Measurements from ENCODE around the gene AQP12B.
"Not testable (repeated sequence)": the region's sequence is repeated elsewhere in the genome, so short reads cannot be mapped to it uniquely, and the experiment has no call there.

Gene AQP12B

DNA sequence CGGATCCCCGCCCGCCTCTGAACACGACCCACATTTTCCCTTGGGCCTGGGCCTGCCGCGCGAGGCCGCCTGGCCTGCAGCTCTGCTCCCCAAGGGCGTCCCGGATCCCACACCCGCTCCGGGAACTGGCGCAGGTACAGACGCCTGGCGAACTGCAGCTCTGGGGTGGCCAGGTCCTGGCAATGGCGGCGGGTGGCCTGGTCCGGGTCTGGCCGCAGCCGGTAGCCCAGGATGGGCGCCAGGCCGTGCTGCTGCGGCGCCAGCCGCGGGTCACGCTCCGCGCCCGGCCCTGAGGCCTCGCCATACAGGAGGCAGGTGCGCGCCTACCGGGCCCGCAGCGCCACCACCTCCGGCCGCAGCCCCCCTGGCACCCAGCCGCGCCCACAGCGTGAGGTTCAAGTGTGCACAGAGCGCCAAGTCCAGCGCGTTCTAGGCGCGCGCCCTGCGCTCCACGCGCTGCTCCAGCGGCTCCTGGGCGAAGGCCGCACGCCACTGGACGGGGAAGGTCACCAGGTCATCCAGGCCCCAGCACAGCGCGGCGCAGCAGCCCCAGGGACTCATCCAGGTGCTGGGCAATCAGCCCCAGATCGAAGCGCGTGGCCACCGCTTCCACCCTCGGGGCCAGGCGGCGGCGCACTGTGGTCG is 18.5 kb upstream of the AQP12B start:
- no peak for DNase-seq (ENCODE audit: low spot score)

- not testable (repeated sequence) for DNase-seq (ENCODE audit: low spot score)
These were observed 17.9 kb upstream of the AQP12B start for GRCh38 chr2:240700616-240701015.

- not testable (repeated sequence) for DNase-seq (ENCODE audit: low spot score)
These were observed 17.1 kb upstream of the AQP12B start for GRCh38 chr2:240699835-240700234.

- DNase-seq (ENCODE audit: low spot score) = not testable (repeated sequence)
These were observed 16.3 kb upstream of the AQP12B start for GRCh38 chr2:240698852-240699561.

- not testable (repeated sequence) for DNase-seq (ENCODE audit: low spot score)
These were observed 13.8 kb upstream of the AQP12B start for GRCh38 chr2:240696469-240696868.

GRCh38 chr2:240695593-240695992 is 12.9 kb upstream of the AQP12B start:
- DNase-seq (ENCODE audit: low spot score) = not testable (repeated sequence)

- not testable (repeated sequence) for DNase-seq (ENCODE audit: low spot score)
These were observed 11.6 kb upstream of the AQP12B start for GRCh38 chr2:240694304-240694703.

GRCh38 chr2:240692583-240693561 is 10.2 kb upstream of the AQP12B start:
- DNase-seq (ENCODE audit: low spot score) = not testable (repeated sequence)

DNA sequence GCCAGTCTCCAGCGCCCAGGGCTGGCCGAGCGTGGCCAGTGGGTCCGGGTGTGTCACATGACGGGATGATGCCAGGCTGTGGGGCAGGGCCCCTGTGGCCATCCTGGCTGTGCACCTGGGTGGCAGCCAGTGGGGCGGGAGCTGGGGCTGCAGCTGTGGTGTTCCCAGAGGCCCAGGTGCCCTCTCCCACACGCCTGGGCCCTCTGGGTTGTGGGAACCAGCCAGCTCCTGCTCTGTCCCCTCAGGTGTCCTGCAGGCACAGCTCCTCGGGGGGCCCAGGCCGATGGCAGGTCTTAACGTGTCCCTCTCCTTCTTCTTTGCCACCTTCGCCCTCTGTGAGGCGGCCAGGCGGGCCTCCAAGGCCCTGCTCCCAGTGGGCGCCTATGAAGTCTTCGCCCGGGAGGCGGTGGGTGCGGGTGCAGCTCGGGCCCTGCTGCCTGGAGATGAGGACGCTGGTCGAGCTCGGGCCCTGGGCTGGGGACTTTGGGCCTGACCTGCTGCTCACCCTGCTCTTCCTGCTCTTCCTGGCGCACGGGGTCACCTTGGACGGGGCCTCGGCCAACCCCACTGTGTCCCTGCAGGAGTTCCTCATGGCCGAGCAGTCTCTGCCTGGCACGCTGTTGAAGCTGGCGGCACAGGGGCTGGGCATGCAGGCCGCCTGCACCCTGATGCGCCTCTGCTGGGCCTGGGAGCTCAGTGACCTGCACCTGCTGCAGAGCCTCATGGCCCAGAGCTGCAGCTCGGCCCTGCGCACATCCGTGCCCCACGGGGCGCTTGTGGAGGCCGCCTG is 9.1 kb upstream of the AQP12B start, which contains the start of gene AQP12A:
AQP12A (plus strand) TSS at position 236 of the 790 bp plus-strand sequence; CDS start at position 284, 48 bp downstream.
- DNase-seq (ENCODE audit: low spot score) = not testable (repeated sequence)

DNA sequence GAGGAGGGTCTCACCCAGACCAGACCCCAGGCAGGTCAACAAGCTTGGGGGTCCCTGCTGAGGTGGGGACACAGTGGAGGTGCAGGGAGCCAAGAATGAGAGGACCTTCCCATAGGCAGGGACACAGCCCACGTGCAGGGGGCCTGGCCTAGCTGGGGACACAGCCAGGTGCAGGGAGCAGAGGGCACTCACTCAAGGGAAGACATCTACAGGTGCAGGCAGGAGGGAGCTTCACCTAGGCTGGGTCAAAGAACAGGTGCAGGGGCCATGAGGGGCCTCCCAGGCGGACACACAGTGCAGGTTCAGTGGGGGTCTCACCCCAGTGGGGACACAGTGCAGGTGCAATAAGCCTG is 8.4 kb upstream of the AQP12B start:
- DNase-seq (ENCODE audit: low spot score) = not testable (repeated sequence)

DNA sequence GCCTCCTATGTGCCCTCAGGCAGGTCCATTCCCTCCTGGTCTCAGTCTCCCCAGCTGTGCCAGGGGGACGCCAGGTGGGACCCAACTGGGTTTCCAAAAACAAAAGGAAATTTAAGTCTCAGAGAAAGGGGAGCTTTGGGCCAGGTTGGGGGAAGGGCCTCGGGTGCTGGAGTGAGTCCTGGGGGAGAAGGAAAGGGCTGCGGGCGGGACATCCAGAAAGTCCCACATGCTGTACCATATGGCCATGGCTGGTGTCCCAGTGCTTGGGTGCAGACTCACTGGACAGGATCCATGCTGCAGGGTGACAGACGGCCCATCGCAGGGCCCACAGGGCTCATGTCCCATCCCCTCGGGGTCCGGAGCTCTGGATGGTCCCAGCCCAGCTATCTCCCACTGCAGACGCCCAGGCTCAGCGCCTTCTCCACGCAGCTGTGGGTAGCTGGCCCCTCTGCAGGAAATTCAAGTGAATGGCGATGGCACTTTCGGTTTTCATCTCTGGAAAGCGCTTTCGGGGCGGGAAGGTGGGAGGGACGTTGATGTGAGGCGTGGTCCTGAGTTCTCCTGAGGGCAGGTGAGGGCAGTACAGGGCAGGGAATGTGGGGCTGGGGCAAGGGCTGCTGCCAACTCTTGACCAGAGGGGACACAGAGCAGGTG is 7.9 kb upstream of the AQP12B start:
- not testable (repeated sequence) for DNase-seq (ENCODE audit: low spot score)

GRCh38 chr2:240689975-240690374 is 7.3 kb upstream of the AQP12B start:
- no peak for DNase-seq (ENCODE audit: low spot score)

GRCh38 chr2:240688553-240688919 is 5.9 kb upstream of the AQP12B start:
- DNase-seq (ENCODE audit: low spot score) = no peak

DNA sequence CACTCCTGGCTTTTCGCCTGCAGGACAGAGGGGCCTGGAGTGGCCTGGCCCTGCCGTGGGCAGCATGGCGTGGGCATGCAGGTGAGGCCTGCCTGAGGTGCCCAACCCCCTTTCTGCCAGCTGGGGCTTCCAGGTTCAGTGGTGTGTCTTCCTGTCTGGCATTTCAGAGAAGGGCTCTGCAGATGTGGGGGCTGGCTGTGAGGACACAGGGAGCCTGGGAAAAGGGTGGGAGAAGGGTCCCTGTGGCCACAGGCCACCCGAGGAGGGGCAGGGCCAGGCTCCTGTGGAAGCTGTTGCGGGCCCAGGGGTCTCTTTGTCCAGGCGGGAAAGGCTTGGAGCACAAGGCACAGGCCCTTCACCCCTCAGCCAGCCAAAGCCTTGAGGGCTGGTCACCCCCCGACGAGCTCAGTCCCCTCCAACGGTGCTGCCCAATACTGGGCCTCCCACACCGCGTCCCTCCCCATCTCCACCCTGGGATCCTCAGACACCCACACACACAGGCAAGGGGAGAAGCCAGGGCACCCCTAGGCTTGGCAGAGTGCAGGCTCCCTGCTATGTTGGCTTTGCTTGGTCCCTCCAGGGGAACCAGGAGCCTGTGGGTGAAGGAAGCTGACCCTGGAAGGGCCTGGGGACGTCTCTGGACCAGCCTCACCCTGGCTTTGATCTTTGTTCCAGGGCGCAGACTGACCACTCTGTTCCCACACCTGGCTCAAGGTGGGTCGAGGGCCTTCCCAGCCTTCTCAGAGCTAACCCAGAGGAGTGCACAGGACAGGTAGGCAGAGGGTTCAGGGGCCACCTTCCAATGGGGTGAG is 5.3 kb upstream of the AQP12B start:
- no peak for DNase-seq (ENCODE audit: low spot score)

DNA sequence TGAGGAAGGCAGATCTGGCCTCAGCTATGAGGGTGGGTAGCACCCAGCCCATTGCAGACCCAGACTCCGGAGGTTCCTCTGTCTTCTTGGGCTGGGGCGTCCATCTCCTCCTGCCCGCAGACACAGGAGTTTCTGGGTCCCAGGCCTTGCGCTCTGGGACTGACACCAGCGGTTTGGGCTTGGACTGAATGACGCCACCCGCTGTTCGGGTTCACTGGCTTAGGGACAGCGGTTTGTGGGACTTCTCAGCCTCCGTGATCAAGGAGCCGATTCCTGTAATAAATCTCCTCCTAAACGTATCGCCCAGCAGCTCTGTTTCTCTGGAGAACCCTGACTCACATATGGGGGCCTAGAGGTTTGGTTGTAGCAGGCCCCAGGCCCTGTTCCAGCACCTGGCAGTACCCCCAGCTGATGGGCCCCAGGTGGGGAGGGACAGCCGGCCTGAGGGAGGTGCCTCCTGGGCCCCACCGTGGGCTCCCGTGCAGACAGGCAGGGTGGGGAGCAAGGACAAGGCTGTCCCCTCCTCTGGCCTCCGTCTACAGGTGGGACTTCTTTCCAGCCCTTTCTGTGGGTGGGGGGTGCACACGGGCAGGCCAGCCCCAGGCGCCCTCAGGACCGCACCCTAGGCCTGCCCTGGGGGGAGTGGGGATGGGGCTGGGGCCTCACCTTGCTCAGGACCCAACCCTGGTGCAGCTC is 4.5 kb upstream of the AQP12B start:
- no peak for DNase-seq (ENCODE audit: low spot score)

DNA sequence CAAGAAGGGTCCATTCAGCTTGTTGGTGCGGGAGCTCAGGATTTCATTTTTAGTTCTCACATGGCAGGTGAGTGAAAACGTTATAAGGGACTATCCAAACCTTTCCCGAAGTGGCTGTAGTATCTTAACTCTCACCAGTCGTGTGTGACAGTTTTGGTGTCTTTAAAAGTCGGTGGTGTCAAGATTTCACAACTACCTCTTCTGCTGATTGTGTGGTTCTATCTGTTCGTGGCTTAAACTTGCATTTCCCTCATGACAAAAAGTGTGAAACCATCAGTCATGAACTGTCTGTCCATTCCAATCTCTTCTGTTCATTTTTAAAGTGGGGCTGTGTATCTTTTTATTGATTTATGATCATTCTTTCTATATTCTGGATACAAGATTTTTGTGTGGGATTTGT is 3.8 kb upstream of the AQP12B start:
- DNase-seq (ENCODE audit: low spot score) = no peak

DNA sequence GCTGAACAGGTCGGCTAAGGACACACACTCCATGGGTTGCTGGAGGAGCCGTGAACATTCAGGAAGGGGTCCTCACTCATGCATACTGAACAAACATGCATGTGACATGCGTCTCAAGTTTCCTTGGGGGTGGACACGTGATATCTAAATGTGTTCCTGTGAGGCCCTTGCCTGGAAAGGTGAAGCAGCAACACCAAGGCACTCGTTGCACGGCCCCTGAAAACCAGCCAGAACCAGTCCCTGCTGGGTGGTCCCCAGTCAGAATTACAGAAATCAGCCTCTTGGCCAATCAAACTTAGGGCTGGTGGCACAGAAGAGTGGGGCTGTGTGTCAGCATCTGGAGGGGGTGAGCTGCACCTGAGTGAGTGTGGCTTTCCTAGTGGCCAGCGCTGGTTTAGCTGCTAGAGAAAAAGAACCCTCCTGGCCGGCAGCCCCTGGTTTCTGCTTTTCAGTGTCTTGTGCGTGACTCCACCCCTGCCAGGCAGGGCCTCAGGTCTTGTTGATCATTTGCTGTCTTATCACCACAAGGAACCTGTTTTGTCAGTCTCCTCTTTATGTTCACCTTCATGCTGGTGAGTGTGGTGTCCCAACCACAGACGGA is 3.2 kb upstream of the AQP12B start:
- no peak for DNase-seq (ENCODE audit: low spot score)

DNA sequence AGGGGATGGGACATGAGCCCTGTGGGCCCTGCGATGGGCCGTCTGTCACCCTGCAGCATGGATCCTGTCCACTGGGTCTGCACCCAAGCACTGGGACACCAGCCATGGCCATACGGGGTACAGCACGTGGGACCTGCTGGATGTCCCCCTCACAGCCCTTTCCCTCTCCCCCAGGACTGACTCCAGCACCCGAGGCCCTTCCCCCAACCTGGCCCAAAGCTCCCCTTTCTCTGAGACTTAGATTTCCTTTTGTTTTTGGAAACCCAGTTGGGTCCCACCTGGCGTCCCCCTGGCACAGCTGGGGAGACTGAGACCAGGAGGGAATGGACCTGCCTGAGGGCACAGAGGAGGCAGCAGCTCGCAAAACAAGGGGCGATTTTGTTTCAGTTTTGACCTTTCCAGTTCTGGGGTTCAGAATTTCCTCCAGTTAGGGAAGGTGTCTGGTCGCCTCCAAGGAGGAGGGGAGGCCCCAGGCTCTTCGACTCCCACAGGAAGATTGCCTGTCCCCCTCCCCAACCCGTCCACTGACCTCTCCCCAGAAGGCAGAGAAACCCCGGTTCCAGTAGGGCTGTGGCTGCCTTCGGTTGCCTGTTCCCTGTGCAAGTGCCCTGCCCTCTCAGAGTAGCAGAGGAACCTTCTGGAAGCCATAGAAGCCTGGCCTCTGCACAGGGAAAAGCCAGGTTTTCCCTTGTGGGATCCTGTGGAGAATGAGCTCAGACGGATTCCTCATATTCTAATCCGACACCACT is 1.5 kb upstream of the AQP12B start:
- DNase-seq (ENCODE audit: low spot score) = not testable (repeated sequence)

Data from globus pallidus (tissue), 1 donor.